Measurements from ENCODE around the gene MDFIC. TPM values are rescaled to one million over a fixed set of nuclear protein-coding genes. Genes with fewer than 3 reads are reported as not detected.

The MDFIC gene
- total and polyA plus RNA-seq, 2 donors from 2014 or later = 9.8 to 32.9 TPM

GRCh38 chr7:114976666-114977065 lies 54.8 kb downstream of the MDFIC start:
- Histone ChIP-seq H3K4me1 (ENCODE audit: control insufficient read depth in 2 of 3, insufficient read depth in 2 of 3, low read depth in 1 of 3, low read length in 3 of 3) (no peaks in the 10 kb centered on the region), H3K36me3 (ENCODE audit: control insufficient read depth in 2 of 3, insufficient read depth in 3 of 3, low read length in 3 of 3) (no peaks in the 10 kb centered on the region), H3K27me3 (ENCODE audit: control insufficient read depth, insufficient read depth, low read length) (no peaks in the 10 kb centered on the region), H3K9me3 (ENCODE audit: control insufficient read depth in 2 of 3, insufficient read depth in 1 of 3, low read length in 3 of 3) (no peaks in the 10 kb centered on the region), H3K4me3 (ENCODE audit: low read length in 3 of 3) (no peak overlapping the region), H3K9ac (ENCODE audit: low read length in 3 of 3) (no peak overlapping the region), H3K27ac (ENCODE audit: low read depth in 2 of 2, low read length in 2 of 2) (no peak overlapping the region)
- DNase-seq = no peak
- FAIRE-seq = no peak
- intact Hi-C loops (cut with DNase I) = no loop called here
- TF ChIP-seq CTCF (IDR thresholded peaks at IDR 0.05; ENCODE audit: borderline replicate concordance, extremely low read depth, insufficient read depth) = no peak

GRCh38 chr7:114977277-114977676 lies 55.4 kb downstream of the MDFIC start:
- Histone ChIP-seq H3K4me3 (ENCODE audit: low read length in 3 of 3) (no peak overlapping the region), H3K27me3 (ENCODE audit: control insufficient read depth, insufficient read depth, low read length) (no peaks in the 10 kb centered on the region), H3K9me3 (ENCODE audit: control insufficient read depth in 2 of 3, insufficient read depth in 1 of 3, low read length in 3 of 3) (no peaks in the 10 kb centered on the region), H3K27ac (ENCODE audit: low read depth in 2 of 2, low read length in 2 of 2) (no peak overlapping the region), H3K9ac (ENCODE audit: low read length in 3 of 3) (no peak overlapping the region), H3K4me1 (ENCODE audit: control insufficient read depth in 2 of 3, insufficient read depth in 2 of 3, low read depth in 1 of 3, low read length in 3 of 3) (no peaks in the 10 kb centered on the region), H3K36me3 (ENCODE audit: control insufficient read depth in 2 of 3, insufficient read depth in 3 of 3, low read length in 3 of 3) (no peaks in the 10 kb centered on the region)
- DNase-seq = no peak
- intact Hi-C loops (cut with DNase I) = no loop called here
- FAIRE-seq = no peak
- TF ChIP-seq CTCF (IDR thresholded peaks at IDR 0.05; ENCODE audit: borderline replicate concordance, extremely low read depth, insufficient read depth) = no peak

DNA sequence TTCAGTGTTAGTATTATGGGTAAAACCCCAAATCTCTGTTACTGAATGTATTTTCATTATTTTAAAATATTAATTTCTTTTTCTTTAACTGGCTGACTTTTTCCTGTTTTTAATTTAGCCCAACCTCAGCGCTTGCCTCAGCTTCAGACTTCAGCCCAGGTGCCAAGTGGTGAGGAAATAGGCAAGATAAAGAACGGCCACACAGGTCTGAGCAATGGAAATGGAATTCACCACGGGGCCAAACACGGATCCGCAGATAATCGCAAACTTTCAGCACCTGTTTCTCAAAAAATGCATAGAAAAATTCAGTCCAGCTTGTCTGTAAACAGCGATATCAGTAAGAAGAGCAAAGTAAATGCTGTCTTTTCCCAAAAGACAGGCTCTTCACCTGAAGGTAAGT lies 57.5 kb downstream of the MDFIC start:
- H3K27ac ChIP-seq (ENCODE audit: low read depth in 2 of 2, low read length in 2 of 2) = no peak overlapping the region
- intact Hi-C loops (cut with DNase I) = no loop called here
- no peaks in the 10 kb centered on the region for H3K36me3 ChIP-seq (ENCODE audit: control insufficient read depth in 2 of 3, insufficient read depth in 3 of 3, low read length in 3 of 3)
- H3K9me3 ChIP-seq (ENCODE audit: control insufficient read depth in 2 of 3, insufficient read depth in 1 of 3, low read length in 3 of 3) = no peaks in the 10 kb centered on the region
- FAIRE-seq = no peak
- TF ChIP-seq CTCF (IDR thresholded peaks at IDR 0.05; ENCODE audit: borderline replicate concordance, extremely low read depth, insufficient read depth) = no peak
- no peaks in the 10 kb centered on the region for H3K4me1 ChIP-seq (ENCODE audit: control insufficient read depth in 2 of 3, insufficient read depth in 2 of 3, low read depth in 1 of 3, low read length in 3 of 3)
- H3K27me3 ChIP-seq (ENCODE audit: control insufficient read depth, insufficient read depth, low read length) = no peaks in the 10 kb centered on the region
- no peak overlapping the region for H3K4me3 ChIP-seq (ENCODE audit: low read length in 3 of 3)
- H3K9ac ChIP-seq (ENCODE audit: low read length in 3 of 3) = no peak overlapping the region
- no peak for DNase-seq

DNA sequence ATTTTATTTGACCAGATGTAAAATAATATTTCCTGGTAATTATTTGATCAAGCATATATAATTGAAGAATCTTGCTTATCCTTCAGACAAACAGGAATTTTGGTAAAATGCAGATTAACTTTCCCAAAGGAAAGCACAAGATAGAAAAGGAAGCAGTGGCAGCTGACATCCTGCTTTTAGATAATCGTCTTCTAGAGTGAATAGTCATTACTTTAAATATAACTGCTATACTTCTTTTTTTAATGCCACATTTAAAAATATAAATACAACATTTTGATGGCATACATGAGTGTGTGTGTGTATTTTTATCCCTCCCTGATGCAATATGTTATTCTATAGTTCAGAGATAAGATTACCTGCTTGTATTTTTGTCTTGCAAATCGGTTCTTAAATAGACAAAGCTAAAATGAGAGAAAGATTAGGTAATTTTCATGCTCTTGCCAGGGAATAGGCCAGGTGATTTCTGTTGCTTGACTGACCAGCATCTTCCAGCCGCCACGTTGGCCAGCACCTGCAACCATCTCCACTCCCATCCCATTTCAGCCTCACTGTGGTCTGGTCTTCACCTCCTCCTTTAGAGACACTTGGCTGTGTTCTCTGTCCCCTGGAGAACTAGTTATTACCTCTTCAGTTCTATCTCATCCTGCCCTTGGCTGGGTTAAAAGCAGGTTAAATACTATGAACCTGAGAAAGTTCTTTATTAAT lies 58.1 kb downstream of the MDFIC start:
- Histone ChIP-seq H3K4me3 (ENCODE audit: low read length in 3 of 3) (no peak overlapping the region), H3K9ac (ENCODE audit: low read length in 3 of 3) (no peak overlapping the region), H3K27ac (ENCODE audit: low read depth in 2 of 2, low read length in 2 of 2) (no peak overlapping the region), H3K27me3 (ENCODE audit: control insufficient read depth, insufficient read depth, low read length) (no peaks in the 10 kb centered on the region), H3K36me3 (ENCODE audit: control insufficient read depth in 2 of 3, insufficient read depth in 3 of 3, low read length in 3 of 3) (no peaks in the 10 kb centered on the region), H3K9me3 (ENCODE audit: control insufficient read depth in 2 of 3, insufficient read depth in 1 of 3, low read length in 3 of 3) (no peaks in the 10 kb centered on the region), H3K4me1 (ENCODE audit: control insufficient read depth in 2 of 3, insufficient read depth in 2 of 3, low read depth in 1 of 3, low read length in 3 of 3) (no peaks in the 10 kb centered on the region)
- TF ChIP-seq CTCF (IDR thresholded peaks at IDR 0.05; ENCODE audit: borderline replicate concordance, extremely low read depth, insufficient read depth) = no peak
- FAIRE-seq (peak; percentile 15), DNase-seq (no peak)
- intact Hi-C loops (cut with DNase I) = no loop called here
